LNCaP clone FGC (cell line): ENCODE measurements around the gene LGMN.
"Not testable (repeated sequence)": the region's sequence is repeated elsewhere in the genome, so short reads cannot be mapped to it uniquely, and the experiment has no call there.

ENCODE experiments used
- DNase-seq: peaks from one replicate; pipeline ENCODE4 v3.0.0-alpha.2; 2011; ENCODE audit warnings: low read depth
- H3K4me3 ChIP-seq: 2 replicates; pipeline ENCODE4 v1.5.1; 2011; ENCODE audit warnings: mild to moderate bottlenecking, low read depth, low read length, control low read depth
- TF ChIP-seq, protein P1 (sequence below): IDR thresholded peaks from 2 replicates; pipeline ENCODE4 v1.5.1; 2012; ENCODE audit warnings: mild to moderate bottlenecking; ENCODE audit not compliant: control insufficient read depth, insufficient read depth; ENCODE audit errors: extremely low read depth

The LGMN gene

GRCh38 chr14:92759300-92759678 is 10.9 kb upstream of the LGMN start:
- TF ChIP-seq, protein P1, sequence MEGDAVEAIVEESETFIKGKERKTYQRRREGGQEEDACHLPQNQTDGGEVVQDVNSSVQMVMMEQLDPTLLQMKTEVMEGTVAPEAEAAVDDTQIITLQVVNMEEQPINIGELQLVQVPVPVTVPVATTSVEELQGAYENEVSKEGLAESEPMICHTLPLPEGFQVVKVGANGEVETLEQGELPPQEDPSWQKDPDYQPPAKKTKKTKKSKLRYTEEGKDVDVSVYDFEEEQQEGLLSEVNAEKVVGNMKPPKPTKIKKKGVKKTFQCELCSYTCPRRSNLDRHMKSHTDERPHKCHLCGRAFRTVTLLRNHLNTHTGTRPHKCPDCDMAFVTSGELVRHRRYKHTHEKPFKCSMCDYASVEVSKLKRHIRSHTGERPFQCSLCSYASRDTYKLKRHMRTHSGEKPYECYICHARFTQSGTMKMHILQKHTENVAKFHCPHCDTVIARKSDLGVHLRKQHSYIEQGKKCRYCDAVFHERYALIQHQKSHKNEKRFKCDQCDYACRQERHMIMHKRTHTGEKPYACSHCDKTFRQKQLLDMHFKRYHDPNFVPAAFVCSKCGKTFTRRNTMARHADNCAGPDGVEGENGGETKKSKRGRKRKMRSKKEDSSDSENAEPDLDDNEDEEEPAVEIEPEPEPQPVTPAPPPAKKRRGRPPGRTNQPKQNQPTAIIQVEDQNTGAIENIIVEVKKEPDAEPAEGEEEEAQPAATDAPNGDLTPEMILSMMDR, result no peak
- DNase-seq, result peak; percentile 89
- H3K4me3 ChIP-seq, result no peak overlapping the region

- TF ChIP-seq, protein P1, result no peak
- no peak for DNase-seq
Observed at GRCh38 chr14:92756446-92756845, 8.0 kb upstream of the LGMN start.

GRCh38 chr14:92755495-92755894 is 7.1 kb upstream of the LGMN start:
- TF ChIP-seq, protein P1, result no peak

More at GRCh38 chr14:92756446-92756845, 8.0 kb upstream of the LGMN start:
- no peak overlapping the region for H3K4me3 ChIP-seq

GRCh38 chr14:92754966-92755365 is 6.5 kb upstream of the LGMN start:
- DNase-seq, result no peak
- no peak overlapping the region for H3K4me3 ChIP-seq
- TF ChIP-seq, protein P1, result no peak

More at GRCh38 chr14:92755495-92755894, 7.1 kb upstream of the LGMN start:
- no peak overlapping the region for H3K4me3 ChIP-seq
- DNase-seq, result no peak

- no peak overlapping the region for H3K4me3 ChIP-seq
- TF ChIP-seq, protein P1, result no peak
- no peak for DNase-seq
Observed at GRCh38 chr14:92753250-92753649, 4.8 kb upstream of the LGMN start.

- TF ChIP-seq, protein P1, result no peak
- no peak overlapping the region for H3K4me3 ChIP-seq
Observed at GRCh38 chr14:92751819-92752218, 3.4 kb upstream of the LGMN start.

DNA sequence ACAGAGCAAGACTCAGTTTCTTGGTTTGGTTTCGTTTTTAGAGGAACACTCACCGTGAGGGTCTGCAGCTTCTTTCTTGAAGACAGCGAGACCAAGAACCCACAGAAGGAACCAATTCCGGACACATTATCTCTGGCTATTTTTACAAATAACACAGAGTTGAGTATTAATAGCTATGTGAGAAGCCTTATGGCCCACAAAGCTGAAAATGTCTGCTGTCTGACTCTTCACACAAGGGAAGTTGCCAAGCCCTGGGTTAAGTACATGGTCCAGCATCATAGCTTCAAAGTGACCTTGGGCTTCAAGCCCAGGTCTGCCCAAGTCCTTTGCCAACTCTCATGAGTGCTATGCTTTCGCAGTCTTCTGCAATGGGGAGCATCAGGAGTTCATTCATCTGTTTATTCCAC is 2.6 kb upstream of the LGMN start:
- no peak overlapping the region for H3K4me3 ChIP-seq
- no peak for DNase-seq

More at GRCh38 chr14:92751819-92752218, 3.4 kb upstream of the LGMN start:
- no peak for DNase-seq

GRCh38 chr14:92750222-92750728 is 1.8 kb upstream of the LGMN start:
- H3K4me3 ChIP-seq, result not testable (repeated sequence)

More for the DNA sequence above, 2.6 kb upstream of the LGMN start:
- TF ChIP-seq, protein P1, result no peak

More at GRCh38 chr14:92750222-92750728, 1.8 kb upstream of the LGMN start:
- DNase-seq, result not testable (repeated sequence)
